HepG2 (cell line): ENCODE results near the gene DNM3. TPM values are rescaled to one million over a fixed set of nuclear protein-coding genes. Genes with fewer than 3 reads are reported as not detected.

Source experiments
- ATAC-seq: fragments of 200-7000 bp; cut with Tn5 transposase; 3 replicates; pipeline ENCODE4 v1.9.1; 2020; ENCODE audit warnings: mild to moderate bottlenecking, moderate library complexity
- BruUV-seq: library from RNA; stranded (reverse); fragments of 400-500 nt; replicated peaks from 2 replicates; lab custom pipeline; 2021; lab: Mats Ljungman, UMichigan
- CTCF ChIA-PET: fragments of 300-600 bp; formaldehyde crosslinking; extraction: SDS; loops from one replicate; lab custom pipeline; 2021; ENCODE audit warnings: low total read pairs, inconsistent platforms, low intra/inter-chr PET ratio; lab: Yijun Ruan, JAX
- POLR2A ChIA-PET: fragments of 350-600 bp; sonication (Branson Sonifier 250); formaldehyde crosslinking; loops from one replicate; lab custom pipeline; 2020; ENCODE audit warnings: antibody characterized with exemption, inconsistent platforms; lab: Yijun Ruan, JAX
- DNase-seq: peaks from one replicate; pipeline ENCODE4 v3.0.0-alpha.2; 2015; ENCODE audit warnings: low spot score
- FAIRE-seq: peaks from 3 replicates; lab custom pipeline; 2011; peaks lifted over from hg19 to GRCh38; lab: Jason Lieb, UNC
- H2AFZ ChIP-seq: one replicate; pipeline ENCODE4 v1.6.1; 2011; ENCODE audit warnings: low read length, inconsistent platforms
- H3K27ac ChIP-seq: fragments of 300-600 bp; 3 replicates; pipeline ENCODE4 v1.8.0; 2011; ENCODE audit warnings: mixed run types, mild to moderate bottlenecking, mixed read lengths, low read length, inconsistent platforms; ENCODE audit not compliant: insufficient read depth; ENCODE audit errors: extremely low read length
- H3K27me3 ChIP-seq, 2 experiments: fragments of 200-600 bp in 1 of 2; 2 replicates in 1 of 2; 3 replicates in 1 of 2; pipeline versions ENCODE4 v1.6.0 to v1.8.0; 2011; ENCODE audit warnings: low read length in 2 of 2, mild to moderate bottlenecking in 2 of 2, moderate library complexity in 2 of 2, inconsistent platforms in 1 of 2; ENCODE audit not compliant: insufficient read depth in 2 of 2, control insufficient read depth in 1 of 2
- H3K36me3 ChIP-seq, 2 experiments: fragments of 200-600 bp in 1 of 2; replicated peaks in 1 of 2; 2 replicates in 1 of 2; 3 replicates in 1 of 2; pipeline versions ENCODE4 v1.5.1 to v1.8.0; 2011; ENCODE audit warnings: low read length in 2 of 2, inconsistent platforms in 1 of 2; ENCODE audit not compliant: insufficient read depth in 2 of 2, control insufficient read depth in 1 of 2
- H3K4me1 ChIP-seq: 2 replicates; pipeline ENCODE4 v1.5.1; 2012; ENCODE audit warnings: low read length, inconsistent platforms; ENCODE audit not compliant: insufficient read depth
- H3K4me2 ChIP-seq: 2 replicates; pipeline ENCODE4 v1.6.0; 2011; ENCODE audit warnings: low read depth, low read length, inconsistent platforms
- H3K4me3 ChIP-seq, 3 experiments: fragments of 200-600 bp in 1 of 3; sonication (generic), shearing (Covaris generic) in 1 of 3; replicated peaks in 1 of 3; 2 replicates each; pipeline ENCODE4 v1.5.1; 2011 to 2016; ENCODE audit warnings: low read length in 3 of 3, inconsistent platforms in 2 of 3, low read depth in 2 of 3, mild to moderate bottlenecking in 2 of 3, control low read depth in 1 of 3, mixed read lengths in 1 of 3; ENCODE audit not compliant: insufficient read depth in 1 of 3
- H3K79me2 ChIP-seq: one replicate; pipeline ENCODE4 v1.6.1; 2011; ENCODE audit warnings: low read length, inconsistent platforms; ENCODE audit not compliant: insufficient read depth
- H3K9ac ChIP-seq: 2 replicates; pipeline ENCODE4 v1.6.0; 2011; ENCODE audit warnings: mild to moderate bottlenecking, low read depth, low read length, inconsistent platforms; ENCODE audit not compliant: insufficient read depth
- H3K9me3 ChIP-seq: 2 replicates; pipeline ENCODE4 v1.5.1; 2012; ENCODE audit warnings: mild to moderate bottlenecking, low read length
- H4K20me1 ChIP-seq: 2 replicates; pipeline ENCODE4 v1.6.0; 2011; ENCODE audit warnings: inconsistent platforms, mild to moderate bottlenecking, low read length, moderate library complexity; ENCODE audit not compliant: insufficient read depth
- BCL3 ChIP-seq: sonication (generic); formaldehyde crosslinking; IDR thresholded peaks from 2 replicates; pipeline ENCODE4 v1.5.1; 2020; ENCODE audit warnings: mild to moderate bottlenecking, missing genetic modification reagents, moderate library complexity
- CAMTA2 ChIP-seq: sonication (generic); formaldehyde crosslinking; IDR thresholded peaks from 2 replicates; pipeline ENCODE4 v1.4.0; 2020; ENCODE audit warnings: mild to moderate bottlenecking, missing genetic modification reagents, borderline replicate concordance
- FOXP4 ChIP-seq: sonication (generic); formaldehyde crosslinking; IDR thresholded peaks from 2 replicates; pipeline ENCODE4 v1.4.0; 2020; ENCODE audit warnings: missing genetic modification reagents
- MAZ ChIP-seq, 2 experiments: sonication (generic) in 1 of 2; formaldehyde crosslinking in 1 of 2; IDR thresholded peaks; 2 replicates each; pipeline versions ENCODE4 v1.5.0 to v1.6.1; 2012 to 2020; ENCODE audit warnings: low read depth in 2 of 2, mild to moderate bottlenecking in 2 of 2, borderline replicate concordance in 1 of 2, improper control_type of control experiment in 1 of 2, low read length in 1 of 2, missing genetic modification reagents in 1 of 2, moderate library complexity in 1 of 2
- MTF1 ChIP-seq: sonication (generic); formaldehyde crosslinking; IDR thresholded peaks from 2 replicates; pipeline ENCODE4 v1.5.0; 2020; ENCODE audit warnings: missing genetic modification reagents
- SMARCC2 ChIP-seq: fragments of 450-650 bp; IDR thresholded peaks from 2 replicates; pipeline ENCODE4 v1.6.1; 2017; ENCODE audit warnings: antibody characterized with exemption, mild to moderate bottlenecking
- TBX2 ChIP-seq: sonication (generic); formaldehyde crosslinking; IDR thresholded peaks from 2 replicates; pipeline ENCODE4 v1.5.0; 2020; ENCODE audit warnings: missing genetic modification reagents, mild to moderate bottlenecking, borderline replicate concordance
- ZBTB1 ChIP-seq: sonication (generic); formaldehyde crosslinking; IDR thresholded peaks from 2 replicates; pipeline ENCODE4 v1.4.0; 2020; ENCODE audit warnings: missing genetic modification reagents, borderline replicate concordance
- ZC3H4 ChIP-seq: sonication (generic); formaldehyde crosslinking; IDR thresholded peaks from 2 replicates; pipeline ENCODE4 v1.4.0; 2020; ENCODE audit warnings: missing genetic modification reagents, borderline replicate concordance
- ZNF512 ChIP-seq: sonication (generic); formaldehyde crosslinking; IDR thresholded peaks from 2 replicates; pipeline ENCODE4 v1.4.0; 2020; ENCODE audit warnings: mild to moderate bottlenecking, missing genetic modification reagents
- ZNF577 ChIP-seq: sonication (generic); formaldehyde crosslinking; IDR thresholded peaks from 2 replicates; pipeline ENCODE4 v1.4.0; 2020; ENCODE audit warnings: mild to moderate bottlenecking, low read depth, missing genetic modification reagents, borderline replicate concordance
- ZNF777 ChIP-seq: sonication (generic); formaldehyde crosslinking; IDR thresholded peaks from 2 replicates; pipeline ENCODE4 v1.4.0; 2020; ENCODE audit warnings: missing genetic modification reagents
- WGBS: methylation state at CpG from one replicate; pipeline ENCODE4 v1.1.6; 2017; ENCODE audit warnings: low lambda C conversion rate; 5-methylcytosine and 5-hydroxymethylcytosine counted together
- in situ Hi-C: cut with HindIII; loops from 2 replicates; pipeline ENCODE4 v1.10.0; 2017; ENCODE audit warnings: low pct_unique_long_range_greater_than_20kb; ENCODE audit not compliant: extremely low pct_ligation_motif_present
- intact Hi-C: fragments of 100-400 bp; cut with micrococcal nuclease; formaldehyde crosslinking; loops from one replicate; pipeline ENCODE4 v1.10.0; 2022; ENCODE audit not compliant: unreplicated experiment
- polyA plus RNA-seq, 8 experiments: library from polyadenylated mRNA; depleted of rRNA in 3 of 8; stranded (reverse) in 7 of 8; unstranded in 1 of 8; fragments of >200 nt; fragmentation: Illumina TruSeq in 4 of 8; extraction: Trizol in 4 of 8; gene quantifications; 2 replicates each; pipeline versions ENCODE4 v1.2.1 to v1.2.3, GENCODE V29; 2011 to 2016; ENCODE audit warnings: low read depth in 4 of 8, missing spikeins in 1 of 8, mixed read lengths in 1 of 8; ENCODE audit not compliant: insufficient read depth in 1 of 8
- total RNA-seq, 5 experiments: library from RNA; depleted of rRNA; stranded (reverse); fragments of >200 nt; fragmentation: Illumina TruSeq; extraction: Trizol; gene quantifications; 2 replicates each; pipeline ENCODE4 v1.2.3, GENCODE V29; 2016; ENCODE audit warnings: low read depth in 1 of 5
- TF ChIP-seq, protein P1 (sequence below), 2 experiments: IDR thresholded peaks; 2 replicates each; pipeline ENCODE4 v1.6.1; 2011 to 2012; ENCODE audit warnings: low read length in 2 of 2, borderline replicate concordance in 1 of 2, low read depth in 1 of 2, mild to moderate bottlenecking in 1 of 2, moderate library complexity in 1 of 2

DNM3 gene
- total and polyA plus RNA-seq, 2 of the 13 experiments (the other 11 are each of a cell fraction or from before 2014, with no cell fraction given) = 0.05 TPM; not detected in 1

- TF ChIP-seq CAMTA2 (no peak), MAZ (IDR thresholded peaks at IDR 0.05; ENCODE audit: borderline replicate concordance, low read depth, low read length) (no peak), MAZ (CRISPR knock-in tag; IDR thresholded peaks at IDR 0.05; ENCODE audit: low read depth) (no peak), ZNF777 (CRISPR knock-in tag) (no peak), MTF1 (CRISPR knock-in tag) (no peak), ZBTB1 (CRISPR knock-in tag) (no peak), FOXP4 (CRISPR knock-in tag) (no peak), BCL3 (CRISPR knock-in tag) (no peak)
Observed at GRCh38 chr1:172241540-172241939, 400.2 kb downstream of the DNM3 start (continued).

DNA sequence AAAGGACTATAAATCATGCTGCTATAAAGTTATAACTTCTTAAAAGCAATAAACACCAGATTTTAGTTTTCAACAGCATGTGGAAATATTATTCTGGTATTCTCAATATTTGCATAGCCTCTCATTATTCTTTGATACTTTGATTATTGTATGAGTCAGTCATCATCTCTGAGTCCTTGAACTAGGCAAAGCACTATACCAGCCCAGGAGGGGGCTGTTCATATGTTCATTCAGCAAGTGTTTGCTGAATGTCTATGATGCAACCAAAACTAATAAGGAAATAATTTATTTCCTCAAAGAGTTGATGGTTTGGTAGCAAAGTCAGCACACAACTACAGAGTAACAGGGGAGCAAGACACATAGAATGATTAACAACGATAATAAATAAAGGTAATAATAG, 403.6 kb downstream of the DNM3 start:
- H3K4me1 ChIP-seq = no peaks in the 10 kb centered on the region
- H3K36me3 ChIP-seq = no peaks in the 10 kb centered on the region
- H3K27me3 ChIP-seq = no peaks in the 10 kb centered on the region; a peak in 1 of 5 replicates
- no peaks in the 10 kb centered on the region for H3K79me2 ChIP-seq
- no peak overlapping the region for H3K4me3 ChIP-seq
- no peaks in the 10 kb centered on the region for H4K20me1 ChIP-seq
- in situ Hi-C loops (no loop called here), intact Hi-C loops (no loop called here)
- no peak overlapping the region for H3K9ac ChIP-seq
- ChIA-PET CTCF (no interaction called here), POLR2A (no interaction called here)
- FAIRE-seq = no peak
- H3K4me2 ChIP-seq = no peak overlapping the region
- BruUV-seq = no TSS peak
- no peak overlapping the region for H3K27ac ChIP-seq
- WGBS = 0% methylated on average over 1 of the region's 1 CpG
- no peak for DNase-seq
- no peaks in the 10 kb centered on the region for H3K9me3 ChIP-seq
- ATAC-seq = no peak
- H2AFZ ChIP-seq = no peak overlapping the region
- TF ChIP-seq ZNF577 (CRISPR knock-in tag) (no peak), ZNF512 (CRISPR knock-in tag) (no peak), TBX2 (CRISPR knock-in tag) (no peak), SMARCC2 (no peak), ZC3H4 (no peak)
- TF ChIP-seq, protein P1, sequence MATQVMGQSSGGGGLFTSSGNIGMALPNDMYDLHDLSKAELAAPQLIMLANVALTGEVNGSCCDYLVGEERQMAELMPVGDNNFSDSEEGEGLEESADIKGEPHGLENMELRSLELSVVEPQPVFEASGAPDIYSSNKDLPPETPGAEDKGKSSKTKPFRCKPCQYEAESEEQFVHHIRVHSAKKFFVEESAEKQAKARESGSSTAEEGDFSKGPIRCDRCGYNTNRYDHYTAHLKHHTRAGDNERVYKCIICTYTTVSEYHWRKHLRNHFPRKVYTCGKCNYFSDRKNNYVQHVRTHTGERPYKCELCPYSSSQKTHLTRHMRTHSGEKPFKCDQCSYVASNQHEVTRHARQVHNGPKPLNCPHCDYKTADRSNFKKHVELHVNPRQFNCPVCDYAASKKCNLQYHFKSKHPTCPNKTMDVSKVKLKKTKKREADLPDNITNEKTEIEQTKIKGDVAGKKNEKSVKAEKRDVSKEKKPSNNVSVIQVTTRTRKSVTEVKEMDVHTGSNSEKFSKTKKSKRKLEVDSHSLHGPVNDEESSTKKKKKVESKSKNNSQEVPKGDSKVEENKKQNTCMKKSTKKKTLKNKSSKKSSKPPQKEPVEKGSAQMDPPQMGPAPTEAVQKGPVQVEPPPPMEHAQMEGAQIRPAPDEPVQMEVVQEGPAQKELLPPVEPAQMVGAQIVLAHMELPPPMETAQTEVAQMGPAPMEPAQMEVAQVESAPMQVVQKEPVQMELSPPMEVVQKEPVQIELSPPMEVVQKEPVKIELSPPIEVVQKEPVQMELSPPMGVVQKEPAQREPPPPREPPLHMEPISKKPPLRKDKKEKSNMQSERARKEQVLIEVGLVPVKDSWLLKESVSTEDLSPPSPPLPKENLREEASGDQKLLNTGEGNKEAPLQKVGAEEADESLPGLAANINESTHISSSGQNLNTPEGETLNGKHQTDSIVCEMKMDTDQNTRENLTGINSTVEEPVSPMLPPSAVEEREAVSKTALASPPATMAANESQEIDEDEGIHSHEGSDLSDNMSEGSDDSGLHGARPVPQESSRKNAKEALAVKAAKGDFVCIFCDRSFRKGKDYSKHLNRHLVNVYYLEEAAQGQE (IDR thresholded peaks at IDR 0.05; ENCODE audit: borderline replicate concordance in 1 of 2, low read depth in 1 of 2, low read length in 2 of 2) = no peak
